HL-60 (cell line): ENCODE measurements around the gene WTIP.
A peak's percentile ranks its signal among the peaks of the same experiment; 100 is the strongest.

Experiments
- DNase-seq, 2 experiments: peaks; one replicate each; pipeline ENCODE4 v3.0.0-alpha.2; 2010 to 2020; ENCODE audit warnings: low read depth in 1 of 2, low spot score in 1 of 2
- H3K27ac ChIP-seq: fragments of 250-450 bp; sonication (Bioruptor Pico); replicated peaks from 2 replicates; pipeline ENCODE4 v1.5.1; 2020; ENCODE audit warnings: mild to moderate bottlenecking, moderate library complexity
- H3K27me3 ChIP-seq: fragments of 250-450 bp; sonication (Bioruptor Pico); 2 replicates; pipeline ENCODE4 v1.5.1; 2021; ENCODE audit warnings: mild to moderate bottlenecking, moderate library complexity; ENCODE audit not compliant: insufficient read depth, poor library complexity, severe bottlenecking
- H3K4me3 ChIP-seq: replicated peaks from 2 replicates; pipeline ENCODE4 v1.5.1; 2011; ENCODE audit warnings: mild to moderate bottlenecking, control low read depth, low read length; ENCODE audit not compliant: insufficient read depth
- CTCF ChIP-seq: IDR thresholded peaks from one replicate; pipeline ENCODE4 v1.5.1; 2011; ENCODE audit warnings: low read length, control low read depth, inconsistent platforms; ENCODE audit not compliant: insufficient read depth
- GABPA ChIP-seq: IDR thresholded peaks from 2 replicates; pipeline ENCODE4 v1.6.1; 2012; ENCODE audit warnings: low read depth
- POLR2AphosphoS5 ChIP-seq: IDR thresholded peaks from 2 replicates; pipeline ENCODE4 v1.6.1; 2012; ENCODE audit warnings: low read depth
- REST ChIP-seq: IDR thresholded peaks from 2 replicates; pipeline ENCODE4 v1.6.1; 2012; ENCODE audit warnings: low read depth; ENCODE audit not compliant: insufficient replicate concordance
- SPI1 ChIP-seq: IDR thresholded peaks from 2 replicates; pipeline ENCODE4 v1.6.1; 2012; ENCODE audit warnings: low read depth, mild to moderate bottlenecking, borderline replicate concordance

The WTIP gene

GRCh38 chr19:34501339-34502320, 20.1 kb downstream of the WTIP start:
- H3K27ac ChIP-seq = no peak overlapping the region
- peak; percentile 79 to 88 for DNase-seq
- H3K27me3 ChIP-seq = peaks cover 10% of the 10 kb centered on the region
- no peak overlapping the region for H3K4me3 ChIP-seq
- TF ChIP-seq SPI1 (peak; percentile 50; the same call in 1 of the 2 replicates), GABPA (no peak), CTCF (peak; percentile 96), POLR2AphosphoS5 (no peak), REST (no peak)

GRCh38 chr19:34502582-34503411, 21.2 kb downstream of the WTIP start:
- Histone ChIP-seq H3K4me3 (no peak overlapping the region), H3K27ac (no peak overlapping the region), H3K27me3 (peaks cover 10% of the 10 kb centered on the region)
- TF ChIP-seq REST (no peak), GABPA (no peak), SPI1 (no peak), CTCF (no peak), POLR2AphosphoS5 (no peak)
- no peak for DNase-seq

- H3K4me3 ChIP-seq = no peak overlapping the region
- no peak for TF ChIP-seq REST
- no peak for TF ChIP-seq SPI1
- TF ChIP-seq CTCF = no peak
- TF ChIP-seq POLR2AphosphoS5 = no peak
- TF ChIP-seq GABPA = no peak
- H3K27ac ChIP-seq = no peak overlapping the region
- peaks cover 10% of the 10 kb centered on the region for H3K27me3 ChIP-seq
- DNase-seq = no peak
These were observed 22.1 kb downstream of the WTIP start for GRCh38 chr19:34503531-34504272.
